ENCODE measurements around the gene FAM83B.

Gene FAM83B

GRCh38 chr6:54893818-54894217 is 47.2 kb downstream of the FAM83B start:
- TF ChIP-seq CTCF (IDR thresholded peaks at IDR 0.05; ENCODE audit: control insufficient read depth, insufficient read depth, low read depth, low read length, missing control alignments): no peak

GRCh38 chr6:54896302-54896701 is 49.7 kb downstream of the FAM83B start:
- no peak for DNase-seq (ENCODE audit: low read depth)
- no peak overlapping the region for H3K4me3 ChIP-seq (ENCODE audit: control insufficient read depth, low read depth, low read length)
- TF ChIP-seq CTCF (IDR thresholded peaks at IDR 0.05; ENCODE audit: control insufficient read depth, insufficient read depth, low read depth, low read length, missing control alignments): no peak

More at GRCh38 chr6:54893818-54894217, 47.2 kb downstream of the FAM83B start:
- DNase-seq (ENCODE audit: low read depth): no peak
- no peak overlapping the region for H3K4me3 ChIP-seq (ENCODE audit: control insufficient read depth, low read depth, low read length)

- no peak for TF ChIP-seq CTCF (IDR thresholded peaks at IDR 0.05; ENCODE audit: control insufficient read depth, insufficient read depth, low read depth, low read length, missing control alignments)
These were observed 51.1 kb downstream of the FAM83B start for GRCh38 chr6:54897462-54898189.

GRCh38 chr6:54898767-54899166 is 52.2 kb downstream of the FAM83B start:
- no peak overlapping the region for H3K4me3 ChIP-seq (ENCODE audit: control insufficient read depth, low read depth, low read length)
- no peak for DNase-seq (ENCODE audit: low read depth)
- TF ChIP-seq CTCF (IDR thresholded peaks at IDR 0.05; ENCODE audit: control insufficient read depth, insufficient read depth, low read depth, low read length, missing control alignments): no peak

More at GRCh38 chr6:54897462-54898189, 51.1 kb downstream of the FAM83B start:
- DNase-seq (ENCODE audit: low read depth): peak; percentile 8
- no peak overlapping the region for H3K4me3 ChIP-seq (ENCODE audit: control insufficient read depth, low read depth, low read length)

GRCh38 chr6:54899442-54899841 is 52.9 kb downstream of the FAM83B start:
- no peak for DNase-seq (ENCODE audit: low read depth)
- no peak overlapping the region for H3K4me3 ChIP-seq (ENCODE audit: control insufficient read depth, low read depth, low read length)
- TF ChIP-seq CTCF (IDR thresholded peaks at IDR 0.05; ENCODE audit: control insufficient read depth, insufficient read depth, low read depth, low read length, missing control alignments): no peak

- DNase-seq (ENCODE audit: low read depth): no peak
- H3K4me3 ChIP-seq (ENCODE audit: control insufficient read depth, low read depth, low read length): no peak overlapping the region
- TF ChIP-seq CTCF (IDR thresholded peaks at IDR 0.05; ENCODE audit: control insufficient read depth, insufficient read depth, low read depth, low read length, missing control alignments): no peak
These were observed 53.4 kb downstream of the FAM83B start for GRCh38 chr6:54899986-54900385.
